ENCODE results near the gene GSK3B.

The GSK3B gene

GRCh38 chr3:119817583-119818363 is 276.5 kb downstream of the GSK3B start:
- Histone ChIP-seq H3K9ac (ENCODE audit: low read depth in 1 of 2, low read length in 2 of 2) (no peak overlapping the region), H3K27me3 (ENCODE audit: control insufficient read depth in 2 of 2, insufficient read depth in 2 of 2, low read length in 2 of 2) (no peaks in the 10 kb centered on the region), H3K27ac (ENCODE audit: low read depth in 2 of 2, low read length in 2 of 2) (no peak overlapping the region), H3K4me3 (ENCODE audit: low read length in 2 of 2) (no peak overlapping the region), H3K9me3 (ENCODE audit: control insufficient read depth in 2 of 2, low read length in 2 of 2) (no peaks in the 10 kb centered on the region), H3K36me3 (ENCODE audit: control insufficient read depth in 2 of 2, insufficient read depth in 2 of 2, low read length in 2 of 2) (peaks cover 4 to 8% of the 10 kb centered on the region in 2 donors), H3K4me1 (ENCODE audit: control insufficient read depth in 2 of 2, insufficient read depth in 2 of 2, low read length in 2 of 2) (no peaks in the 10 kb centered on the region)

DNA sequence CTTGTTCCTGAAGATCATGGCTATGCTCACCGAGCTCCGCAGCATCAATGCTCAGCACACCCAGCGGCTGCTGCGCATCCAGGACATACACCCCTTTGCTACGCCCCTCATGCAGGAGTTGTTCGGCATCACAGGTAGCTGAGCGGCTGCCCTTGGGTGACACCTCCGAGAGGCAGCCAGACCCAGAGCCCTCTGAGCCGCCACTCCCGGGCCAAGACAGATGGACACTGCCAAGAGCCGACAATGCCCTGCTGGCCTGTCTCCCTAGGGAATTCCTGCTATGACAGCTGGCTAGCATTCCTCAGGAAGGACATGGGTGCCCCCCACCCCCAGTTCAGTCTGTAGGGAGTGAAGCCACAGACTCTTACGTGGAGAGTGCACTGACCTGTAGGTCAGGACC is 277.2 kb downstream of the GSK3B start:
- Histone ChIP-seq H3K4me1 (ENCODE audit: control insufficient read depth in 2 of 2, insufficient read depth in 2 of 2, low read length in 2 of 2) (no peaks in the 10 kb centered on the region), H3K4me3 (ENCODE audit: low read length in 2 of 2) (no peak overlapping the region), H3K9ac (ENCODE audit: low read depth in 1 of 2, low read length in 2 of 2) (no peak overlapping the region), H3K27me3 (ENCODE audit: control insufficient read depth in 2 of 2, insufficient read depth in 2 of 2, low read length in 2 of 2) (no peaks in the 10 kb centered on the region), H3K9me3 (ENCODE audit: control insufficient read depth in 2 of 2, low read length in 2 of 2) (no peaks in the 10 kb centered on the region), H3K27ac (ENCODE audit: low read depth in 2 of 2, low read length in 2 of 2) (no peak overlapping the region), H3K36me3 (ENCODE audit: control insufficient read depth in 2 of 2, insufficient read depth in 2 of 2, low read length in 2 of 2) (peaks cover 6 to 11% of the 10 kb centered on the region in 2 donors)

DNA sequence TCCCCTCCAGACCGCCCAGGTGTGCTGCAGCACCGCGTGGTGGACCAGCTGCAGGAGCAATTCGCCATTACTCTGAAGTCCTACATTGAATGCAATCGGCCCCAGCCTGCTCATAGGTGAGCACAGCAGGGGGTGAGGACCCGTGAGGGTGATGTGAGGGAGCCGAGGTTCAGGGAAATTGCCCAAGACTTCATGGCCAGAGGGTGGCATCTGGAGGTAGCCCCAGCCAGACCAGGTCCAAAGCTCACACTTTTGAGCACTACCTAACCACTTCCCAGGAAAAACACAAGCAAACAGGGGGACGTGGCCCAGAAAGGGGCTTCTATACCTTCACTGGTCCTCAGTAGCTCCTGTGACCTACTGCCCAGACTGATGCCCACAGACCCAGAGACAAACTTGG is 278.5 kb downstream of the GSK3B start:
- H3K4me1 ChIP-seq (ENCODE audit: control insufficient read depth in 2 of 2, insufficient read depth in 2 of 2, low read length in 2 of 2), result no peaks in the 10 kb centered on the region
- no peaks in the 10 kb centered on the region for H3K9me3 ChIP-seq (ENCODE audit: control insufficient read depth in 2 of 2, low read length in 2 of 2)
- H3K27me3 ChIP-seq (ENCODE audit: control insufficient read depth in 2 of 2, insufficient read depth in 2 of 2, low read length in 2 of 2), result no peaks in the 10 kb centered on the region
- no peak overlapping the region for H3K9ac ChIP-seq (ENCODE audit: low read depth in 1 of 2, low read length in 2 of 2)
- H3K4me3 ChIP-seq (ENCODE audit: low read length in 2 of 2), result no peak overlapping the region
- no peak overlapping the region for H3K27ac ChIP-seq (ENCODE audit: low read depth in 2 of 2, low read length in 2 of 2)
- H3K36me3 ChIP-seq (ENCODE audit: control insufficient read depth in 2 of 2, insufficient read depth in 2 of 2, low read length in 2 of 2), result peaks cover 11 to 13% of the 10 kb centered on the region in 2 donors

- H3K27me3 ChIP-seq (ENCODE audit: control insufficient read depth in 2 of 2, insufficient read depth in 2 of 2, low read length in 2 of 2), result no peaks in the 10 kb centered on the region
- H3K27ac ChIP-seq (ENCODE audit: low read depth in 2 of 2, low read length in 2 of 2), result no peak overlapping the region
- no peak overlapping the region for H3K4me3 ChIP-seq (ENCODE audit: low read length in 2 of 2)
- no peak overlapping the region for H3K9ac ChIP-seq (ENCODE audit: low read depth in 1 of 2, low read length in 2 of 2)
- no peaks in the 10 kb centered on the region for H3K9me3 ChIP-seq (ENCODE audit: control insufficient read depth in 2 of 2, low read length in 2 of 2)
- no peaks in the 10 kb centered on the region for H3K4me1 ChIP-seq (ENCODE audit: control insufficient read depth in 2 of 2, insufficient read depth in 2 of 2, low read length in 2 of 2)
- peaks cover 10 to 15% of the 10 kb centered on the region in 2 donors for H3K36me3 ChIP-seq (ENCODE audit: control insufficient read depth in 2 of 2, insufficient read depth in 2 of 2, low read length in 2 of 2)
Observed at GRCh38 chr3:119812491-119813058, 281.7 kb downstream of the GSK3B start.

DNA sequence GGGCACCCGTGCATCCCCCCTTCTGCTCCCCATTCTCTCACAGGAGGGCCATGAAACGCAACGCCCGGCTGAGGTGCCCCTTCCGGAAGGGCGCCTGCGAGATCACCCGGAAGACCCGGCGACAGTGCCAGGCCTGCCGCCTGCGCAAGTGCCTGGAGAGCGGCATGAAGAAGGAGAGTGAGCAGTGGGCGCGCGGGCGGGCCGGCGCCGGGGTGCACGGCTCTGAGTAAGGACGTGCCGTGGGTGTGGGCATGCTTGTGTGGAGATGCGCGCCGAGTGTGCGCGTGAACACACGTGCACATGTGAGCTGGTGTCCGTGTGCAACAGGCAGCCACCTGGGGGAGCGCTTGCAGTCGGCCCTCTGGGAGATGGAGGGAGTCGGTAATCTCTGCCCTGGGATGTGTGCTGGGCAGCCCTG is 284.2 kb downstream of the GSK3B start:
- Histone ChIP-seq H3K27me3 (ENCODE audit: control insufficient read depth in 2 of 2, insufficient read depth in 2 of 2, low read length in 2 of 2) (no peaks in the 10 kb centered on the region), H3K9me3 (ENCODE audit: control insufficient read depth in 2 of 2, low read length in 2 of 2) (no peaks in the 10 kb centered on the region), H3K4me1 (ENCODE audit: control insufficient read depth in 2 of 2, insufficient read depth in 2 of 2, low read length in 2 of 2) (no peaks in the 10 kb centered on the region), H3K27ac (ENCODE audit: low read depth in 2 of 2, low read length in 2 of 2) (no peak overlapping the region), H3K4me3 (ENCODE audit: low read length in 2 of 2) (peak overlapping the region; percentile 57 to 68), H3K36me3 (ENCODE audit: control insufficient read depth in 2 of 2, insufficient read depth in 2 of 2, low read length in 2 of 2) (peaks cover 10 to 14% of the 10 kb centered on the region in 2 donors), H3K9ac (ENCODE audit: low read depth in 1 of 2, low read length in 2 of 2) (no peak overlapping the region)

GRCh38 chr3:119809249-119810017 is 284.8 kb downstream of the GSK3B start:
- Histone ChIP-seq H3K9ac (ENCODE audit: low read depth in 1 of 2, low read length in 2 of 2) (no peak overlapping the region), H3K27me3 (ENCODE audit: control insufficient read depth in 2 of 2, insufficient read depth in 2 of 2, low read length in 2 of 2) (no peaks in the 10 kb centered on the region), H3K9me3 (ENCODE audit: control insufficient read depth in 2 of 2, low read length in 2 of 2) (no peaks in the 10 kb centered on the region), H3K4me1 (ENCODE audit: control insufficient read depth in 2 of 2, insufficient read depth in 2 of 2, low read length in 2 of 2) (no peaks in the 10 kb centered on the region), H3K36me3 (ENCODE audit: control insufficient read depth in 2 of 2, insufficient read depth in 2 of 2, low read length in 2 of 2) (peaks cover 10 to 14% of the 10 kb centered on the region in 2 donors), H3K4me3 (ENCODE audit: low read length in 2 of 2) (peak overlapping the region; percentile 57 to 68), H3K27ac (ENCODE audit: low read depth in 2 of 2, low read length in 2 of 2) (no peak overlapping the region)

- H3K4me1 ChIP-seq (ENCODE audit: control insufficient read depth in 2 of 2, insufficient read depth in 2 of 2, low read length in 2 of 2), result no peaks in the 10 kb centered on the region
- no peak overlapping the region for H3K4me3 ChIP-seq (ENCODE audit: low read length in 2 of 2)
- no peak overlapping the region for H3K27ac ChIP-seq (ENCODE audit: low read depth in 2 of 2, low read length in 2 of 2)
- H3K36me3 ChIP-seq (ENCODE audit: control insufficient read depth in 2 of 2, insufficient read depth in 2 of 2, low read length in 2 of 2), result peaks cover 10 to 14% of the 10 kb centered on the region in 2 donors
- no peaks in the 10 kb centered on the region for H3K27me3 ChIP-seq (ENCODE audit: control insufficient read depth in 2 of 2, insufficient read depth in 2 of 2, low read length in 2 of 2)
- H3K9ac ChIP-seq (ENCODE audit: low read depth in 1 of 2, low read length in 2 of 2), result no peak overlapping the region
- H3K9me3 ChIP-seq (ENCODE audit: control insufficient read depth in 2 of 2, low read length in 2 of 2), result no peaks in the 10 kb centered on the region
Observed at GRCh38 chr3:119808843-119809242, 285.4 kb downstream of the GSK3B start.

DNA sequence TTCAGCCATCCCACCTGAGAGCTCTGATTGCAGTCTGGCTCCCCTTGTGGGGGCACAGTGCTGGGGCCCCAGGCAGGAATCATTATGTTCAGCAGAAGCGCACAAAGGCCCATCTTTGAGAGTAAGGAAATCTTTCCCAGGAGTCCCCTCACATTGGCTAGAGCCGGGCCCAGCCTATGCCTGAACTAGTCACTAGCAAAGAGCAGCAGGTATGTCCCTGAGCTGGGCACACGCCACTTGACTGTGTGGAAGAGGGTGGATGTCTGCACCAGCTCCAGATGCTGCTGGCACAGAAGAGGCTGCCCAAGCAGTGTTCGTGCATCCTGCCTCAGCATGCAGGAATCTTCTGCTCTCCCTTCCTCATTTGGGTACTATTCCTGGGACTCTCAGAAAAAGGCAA is 286.0 kb downstream of the GSK3B start:
- H3K9ac ChIP-seq (ENCODE audit: low read depth in 1 of 2, low read length in 2 of 2), result no peak overlapping the region
- H3K27me3 ChIP-seq (ENCODE audit: control insufficient read depth in 2 of 2, insufficient read depth in 2 of 2, low read length in 2 of 2), result no peaks in the 10 kb centered on the region
- no peaks in the 10 kb centered on the region for H3K4me1 ChIP-seq (ENCODE audit: control insufficient read depth in 2 of 2, insufficient read depth in 2 of 2, low read length in 2 of 2)
- no peaks in the 10 kb centered on the region for H3K9me3 ChIP-seq (ENCODE audit: control insufficient read depth in 2 of 2, low read length in 2 of 2)
- H3K4me3 ChIP-seq (ENCODE audit: low read length in 2 of 2), result no peak overlapping the region
- no peak overlapping the region for H3K27ac ChIP-seq (ENCODE audit: low read depth in 2 of 2, low read length in 2 of 2)
- peaks cover 10 to 14% of the 10 kb centered on the region in 2 donors for H3K36me3 ChIP-seq (ENCODE audit: control insufficient read depth in 2 of 2, insufficient read depth in 2 of 2, low read length in 2 of 2)

- Histone ChIP-seq H3K36me3 (ENCODE audit: control insufficient read depth in 2 of 2, insufficient read depth in 2 of 2, low read length in 2 of 2) (no peaks in the 10 kb centered on the region), H3K9ac (ENCODE audit: low read depth in 1 of 2, low read length in 2 of 2) (no peak overlapping the region), H3K27me3 (ENCODE audit: control insufficient read depth in 2 of 2, insufficient read depth in 2 of 2, low read length in 2 of 2) (no peaks in the 10 kb centered on the region), H3K4me3 (ENCODE audit: low read length in 2 of 2) (no peak overlapping the region), H3K27ac (ENCODE audit: low read depth in 2 of 2, low read length in 2 of 2) (no peak overlapping the region), H3K9me3 (ENCODE audit: control insufficient read depth in 2 of 2, low read length in 2 of 2) (no peaks in the 10 kb centered on the region), H3K4me1 (ENCODE audit: control insufficient read depth in 2 of 2, insufficient read depth in 2 of 2, low read length in 2 of 2) (peaks cover 1 to 7% of the 10 kb centered on the region in 2 donors)
Observed at GRCh38 chr3:119800844-119801243, 293.4 kb downstream of the GSK3B start.

- Histone ChIP-seq H3K9ac (ENCODE audit: low read depth in 1 of 2, low read length in 2 of 2) (no peak overlapping the region), H3K36me3 (ENCODE audit: control insufficient read depth in 2 of 2, insufficient read depth in 2 of 2, low read length in 2 of 2) (peaks cover 0 to 7% of the 10 kb centered on the region in 2 donors), H3K9me3 (ENCODE audit: control insufficient read depth in 2 of 2, low read length in 2 of 2) (no peaks in the 10 kb centered on the region), H3K27ac (ENCODE audit: low read depth in 2 of 2, low read length in 2 of 2) (no peak overlapping the region), H3K4me3 (ENCODE audit: low read length in 2 of 2) (no peak overlapping the region), H3K4me1 (ENCODE audit: control insufficient read depth in 2 of 2, insufficient read depth in 2 of 2, low read length in 2 of 2) (peaks cover 8 to 16% of the 10 kb centered on the region in 2 donors), H3K27me3 (ENCODE audit: control insufficient read depth in 2 of 2, insufficient read depth in 2 of 2, low read length in 2 of 2) (no peaks in the 10 kb centered on the region)
Observed at GRCh38 chr3:119796785-119797184, 297.5 kb downstream of the GSK3B start.

All from mucosa of rectum (tissue), 2 donors.